ENCODE data around the gene MAMLD1.
A peak's percentile ranks its signal among the peaks of the same experiment; 100 is the strongest.

Gene MAMLD1

DNA sequence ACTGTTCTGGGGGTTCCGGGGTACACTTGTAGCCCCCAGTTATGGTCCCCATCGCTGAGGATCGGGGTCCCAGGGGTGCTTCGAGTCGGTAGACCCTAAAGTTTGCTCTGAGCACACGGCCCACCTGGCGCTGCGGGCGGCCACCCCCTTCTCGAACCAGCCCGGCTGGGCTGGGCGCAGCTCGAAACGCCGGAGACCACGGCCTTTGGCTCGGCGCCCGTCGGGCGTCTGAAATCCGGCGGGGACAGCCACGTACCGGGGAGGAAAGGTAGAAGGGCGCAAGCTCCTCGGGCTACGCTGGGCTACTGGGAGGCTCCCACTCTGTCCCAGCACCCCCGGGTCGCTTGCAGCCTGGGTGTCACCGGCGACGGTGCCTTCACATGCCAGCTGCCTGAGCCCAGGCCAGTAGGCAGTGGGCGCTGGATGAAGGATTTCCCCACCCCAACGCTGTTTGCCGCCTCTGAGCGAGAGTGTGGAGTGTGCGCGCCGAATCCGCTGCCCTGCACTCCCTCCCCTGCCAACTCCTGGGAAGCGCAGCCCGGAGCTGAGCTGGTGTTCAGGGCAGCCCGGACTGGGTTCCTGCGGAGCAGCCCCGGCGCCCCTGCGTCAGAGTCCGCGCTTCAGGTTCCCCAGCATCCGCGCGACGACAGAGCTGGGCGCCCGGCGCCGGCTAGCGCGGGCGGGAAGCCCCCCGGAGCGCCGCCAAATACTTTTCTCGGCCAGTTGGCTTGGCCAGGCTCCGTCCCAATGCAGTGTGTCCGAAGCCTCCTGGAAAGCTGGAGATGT is 637 bp downstream of the MAMLD1 start:
- Mint-ChIP-seq H3K27me3 (peaks cover 11% of the 10 kb centered on the region), H3K4me3 (peak overlapping the region; percentile 70), H3K4me1 (peaks cover 21% of the 10 kb centered on the region), H3K9me3 (no peaks in the 10 kb centered on the region), H3K36me3 (peaks cover 2% of the 10 kb centered on the region), H3K27ac (no peak overlapping the region)
- peak; percentile 3 for ATAC-seq (ENCODE audit: low read depth)
- DNase-seq (ENCODE audit: low spot score in 2 of 2), result peak in 1 of 2 donors; percentile 15

DNA sequence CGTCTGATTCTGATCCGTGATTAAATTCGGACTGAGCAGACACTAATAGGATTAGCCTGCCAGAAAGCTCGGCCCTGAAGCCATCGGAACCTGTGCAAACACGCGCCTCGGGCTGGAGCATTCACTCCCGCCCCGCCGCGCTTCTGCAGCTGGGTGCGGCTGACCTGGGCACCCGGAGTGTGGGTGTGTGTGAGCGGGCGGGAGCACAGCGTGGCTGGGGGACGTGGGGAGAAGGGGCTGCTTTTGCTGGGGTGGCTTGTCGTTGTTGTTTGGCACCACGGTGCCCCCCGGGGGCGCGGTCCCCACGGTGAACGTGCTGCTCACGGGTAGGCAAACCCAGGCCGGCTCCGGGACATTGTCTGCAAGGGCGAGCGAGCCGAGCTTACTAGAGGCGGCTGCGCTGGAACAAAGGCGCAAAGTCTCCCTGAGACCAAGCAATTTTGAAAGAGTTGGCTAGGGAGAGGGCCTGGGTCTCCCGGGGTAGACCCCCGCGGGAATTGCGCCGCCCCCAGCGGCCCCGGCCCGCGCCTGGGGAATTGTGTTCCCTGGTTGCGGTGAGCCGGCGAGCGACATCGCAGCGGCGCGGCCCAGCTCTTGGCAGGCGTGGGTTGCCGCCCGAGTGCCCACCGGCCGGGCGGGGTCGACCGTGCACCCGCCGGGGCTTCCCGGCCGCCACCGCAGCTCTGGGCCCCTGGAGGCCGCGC is 1.4 kb downstream of the MAMLD1 start:
- Mint-ChIP-seq H3K9me3 (no peaks in the 10 kb centered on the region), H3K4me1 (peaks cover 21% of the 10 kb centered on the region), H3K4me3 (peak overlapping the region; percentile 70), H3K27me3 (peaks cover 11% of the 10 kb centered on the region), H3K27ac (no peak overlapping the region), H3K36me3 (peaks cover 2% of the 10 kb centered on the region)
- ATAC-seq (ENCODE audit: low read depth) (peak; percentile 46), DNase-seq (ENCODE audit: low spot score in 2 of 2) (peak in 1 of 2 donors; percentile 41)

DNA sequence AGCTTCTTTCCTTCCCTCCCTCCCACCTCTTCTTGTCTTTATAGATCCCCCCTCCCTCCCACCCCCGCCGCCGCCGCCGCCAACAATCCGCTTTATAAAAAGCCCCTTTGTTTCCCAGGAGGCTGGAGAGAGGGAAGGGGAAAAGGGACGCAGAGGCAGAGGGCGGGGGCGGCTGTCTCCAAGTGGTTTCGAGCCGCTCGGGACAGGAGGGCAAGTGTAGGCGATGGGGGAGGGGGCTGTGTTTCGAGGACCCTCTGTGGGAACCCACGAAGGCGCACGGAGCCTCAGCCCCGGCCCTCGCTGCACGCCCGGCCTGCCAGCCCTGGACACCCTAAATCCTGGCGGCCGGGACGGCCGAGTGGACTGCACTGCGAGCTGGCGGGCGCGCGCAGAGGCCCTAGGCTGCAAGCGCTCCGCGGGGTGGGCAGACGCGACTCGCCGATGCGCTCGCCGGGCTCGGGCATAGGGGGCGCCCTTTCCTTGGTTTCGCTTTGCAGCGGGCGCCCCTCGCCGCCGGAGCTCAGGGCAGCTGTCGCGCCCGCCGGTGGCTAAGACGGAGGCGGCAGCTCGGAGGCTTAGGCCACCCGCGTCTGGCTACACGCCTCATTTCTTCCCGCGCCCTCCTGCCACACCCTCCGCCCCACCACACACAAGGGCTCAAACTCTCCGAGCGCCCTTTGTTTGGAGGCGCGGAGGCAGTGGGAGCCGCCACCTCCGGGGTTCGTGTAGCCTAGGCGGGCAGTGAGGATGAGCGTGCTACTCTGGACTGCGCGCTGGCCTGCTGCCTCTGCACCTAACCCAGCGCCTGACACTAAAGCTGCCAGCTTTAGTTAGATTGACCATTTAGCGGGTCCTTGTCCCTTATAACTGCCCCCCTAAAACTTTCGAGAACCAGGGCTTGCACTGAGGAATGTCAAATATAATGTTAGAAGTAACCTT is 2.2 kb downstream of the MAMLD1 start:
- ATAC-seq (ENCODE audit: low read depth), result peak; percentile 19
- Mint-ChIP-seq H3K4me3 (peak overlapping the region; percentile 85), H3K27me3 (peaks cover 4% of the 10 kb centered on the region), H3K9me3 (no peaks in the 10 kb centered on the region), H3K4me1 (peaks cover 21% of the 10 kb centered on the region), H3K36me3 (peaks cover 2% of the 10 kb centered on the region), H3K27ac (no peak overlapping the region)
- DNase-seq (ENCODE audit: low spot score in 2 of 2), result peak in 1 of 2 donors; percentile 38

DNA sequence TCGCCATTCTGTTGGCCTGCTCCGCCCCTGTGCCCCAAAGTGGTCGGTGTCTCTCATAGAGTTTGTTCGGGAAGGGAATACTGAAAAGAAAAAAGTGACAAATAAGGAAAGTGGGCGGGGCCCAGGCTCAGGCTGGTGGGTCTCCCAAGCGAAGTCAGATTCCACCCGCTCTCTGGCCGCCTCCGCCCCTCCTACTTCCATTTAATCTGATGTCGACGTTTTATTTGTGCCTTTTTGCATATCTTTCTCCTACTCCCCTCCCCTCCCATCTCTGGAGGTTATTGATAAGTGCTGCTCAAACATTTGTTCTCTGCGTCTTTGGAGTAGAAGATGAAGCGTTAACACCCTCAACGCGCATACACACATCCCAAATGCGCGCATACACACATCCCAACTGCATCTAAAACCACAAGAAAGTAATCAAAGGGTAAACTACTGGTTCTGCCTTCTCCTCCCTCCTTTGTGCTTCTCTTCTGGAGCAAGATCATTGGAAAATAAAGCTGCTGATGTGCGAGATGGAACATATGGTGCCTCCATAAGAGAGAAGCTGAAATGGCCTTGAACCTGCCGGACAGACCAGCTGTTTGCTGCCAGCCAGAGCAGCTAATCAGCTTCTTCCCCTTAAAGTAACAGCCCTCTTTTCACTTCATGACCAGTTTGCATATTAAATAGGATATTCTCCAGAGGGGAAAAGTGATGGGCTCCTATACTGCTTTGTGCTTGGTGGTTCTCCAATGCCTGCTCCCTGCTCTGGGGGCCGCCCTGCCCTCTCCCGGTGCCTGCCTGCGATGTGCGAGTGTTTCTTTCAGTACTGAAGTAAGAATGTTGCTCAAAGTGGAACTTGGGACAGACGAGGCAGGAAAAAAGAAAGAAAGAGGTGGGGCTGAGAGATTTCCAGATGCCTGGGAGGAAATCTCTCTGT is 3.1 kb downstream of the MAMLD1 start:
- Mint-ChIP-seq H3K9me3 (no peaks in the 10 kb centered on the region), H3K36me3 (peaks cover 2% of the 10 kb centered on the region), H3K4me3 (peak overlapping the region; percentile 85), H3K4me1 (peaks cover 17% of the 10 kb centered on the region), H3K27me3 (peaks cover 2% of the 10 kb centered on the region), H3K27ac (peak overlapping the region; percentile 55)
- no peak for ATAC-seq (ENCODE audit: low read depth)
- DNase-seq (ENCODE audit: low spot score in 2 of 2), result no peak

DNA sequence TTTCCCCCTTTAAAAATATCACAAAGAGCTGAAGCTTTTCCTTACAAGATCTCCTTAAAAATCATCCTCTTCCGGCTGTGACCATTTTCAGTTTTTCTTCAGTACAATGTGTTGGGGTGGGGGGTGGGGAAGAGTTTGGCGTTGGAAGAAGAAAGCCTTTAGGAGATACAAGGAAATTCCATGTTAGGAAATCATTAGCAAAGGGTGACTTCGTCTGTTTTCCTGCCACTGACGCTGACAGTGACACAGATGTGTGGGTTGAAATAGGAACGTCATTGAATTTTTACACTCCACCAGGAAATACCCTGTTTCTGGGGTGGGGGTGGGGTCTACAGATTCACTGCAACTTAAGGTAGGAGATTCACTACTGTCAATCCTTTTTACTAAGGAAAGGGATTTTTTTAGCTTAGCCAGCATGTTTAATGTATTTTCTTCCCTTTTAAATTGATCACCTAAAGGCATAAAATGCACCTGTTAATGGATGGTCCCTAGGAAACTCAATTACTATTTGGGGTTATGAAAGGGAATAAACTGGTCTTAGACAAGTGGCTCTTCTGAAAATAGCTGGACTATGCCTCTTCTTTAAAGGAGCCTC is 3.9 kb downstream of the MAMLD1 start:
- Mint-ChIP-seq H3K9me3 (no peaks in the 10 kb centered on the region), H3K27me3 (peaks cover 2% of the 10 kb centered on the region), H3K4me3 (peak overlapping the region; percentile 85), H3K36me3 (peaks cover 2% of the 10 kb centered on the region), H3K4me1 (peaks cover 10% of the 10 kb centered on the region), H3K27ac (peak overlapping the region; percentile 55)
- DNase-seq (ENCODE audit: low spot score in 2 of 2) (no peak), ATAC-seq (ENCODE audit: low read depth) (no peak)

DNA sequence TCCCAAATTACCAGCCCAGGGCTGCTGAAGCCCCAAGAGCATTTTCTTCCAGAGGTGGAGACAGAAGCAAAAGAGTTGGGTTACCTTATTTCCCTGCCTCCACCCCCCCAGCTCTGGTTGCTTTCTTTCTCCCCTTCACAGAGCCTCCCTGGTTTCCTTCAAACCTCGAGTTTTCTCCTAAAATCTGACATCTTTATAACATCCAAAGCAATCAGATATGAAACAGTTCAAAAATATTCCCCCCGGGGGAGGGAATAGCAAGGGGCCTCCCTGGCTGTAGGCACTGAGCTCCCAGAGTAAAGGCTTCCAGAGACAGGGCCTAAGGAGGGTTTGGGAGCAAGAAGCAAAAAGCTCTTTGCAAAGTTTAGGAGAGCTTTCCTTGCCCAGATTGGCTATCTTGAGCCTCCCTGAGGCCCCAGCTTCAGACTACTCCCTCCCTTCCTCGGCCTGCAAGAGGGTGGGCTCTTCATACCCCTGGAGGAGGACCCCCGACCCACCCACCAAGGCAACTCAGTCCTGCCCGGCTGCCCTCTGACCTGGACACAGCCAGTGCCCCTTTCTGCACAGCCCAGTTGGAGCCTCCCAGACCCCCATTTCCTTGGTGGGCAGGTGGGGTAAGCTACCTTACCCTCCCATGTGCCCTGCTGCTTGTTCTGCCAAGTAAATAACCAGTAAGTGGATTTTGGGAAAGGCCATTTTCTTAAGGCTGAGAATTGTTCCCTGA is 7.6 kb downstream of the MAMLD1 start:
- DNase-seq (ENCODE audit: low spot score in 2 of 2) (no peak), ATAC-seq (ENCODE audit: low read depth) (no peak)
- H3K4me1 Mint-ChIP-seq, result peaks cover 6% of the 10 kb centered on the region
- H3K9me3 Mint-ChIP-seq, result no peaks in the 10 kb centered on the region
- H3K27ac Mint-ChIP-seq, result no peak overlapping the region
- H3K36me3 Mint-ChIP-seq, result no peaks in the 10 kb centered on the region
- no peak overlapping the region for H3K4me3 Mint-ChIP-seq
- no peaks in the 10 kb centered on the region for H3K27me3 Mint-ChIP-seq

DNA sequence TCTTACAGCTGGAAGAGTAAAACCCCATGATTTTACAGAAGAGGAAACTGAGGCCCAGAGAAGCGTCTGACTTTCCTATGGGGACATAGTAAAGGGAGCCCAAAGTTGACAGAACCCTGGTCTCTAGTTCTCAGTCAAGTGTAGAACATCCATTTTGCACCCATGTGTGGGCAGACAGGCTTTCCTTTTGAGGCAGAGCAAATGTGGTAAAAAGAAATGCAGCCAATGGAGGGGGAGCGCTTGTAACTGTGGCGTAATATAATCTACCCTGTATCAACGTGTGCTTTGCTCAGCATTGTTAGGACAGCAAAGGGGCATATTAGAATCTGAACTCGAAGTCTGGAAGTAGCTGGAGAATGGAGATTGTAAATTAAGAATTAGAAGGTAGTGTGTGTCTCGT is 8.8 kb downstream of the MAMLD1 start:
- no peak for DNase-seq (ENCODE audit: low spot score in 2 of 2)
- Mint-ChIP-seq H3K27ac (no peak overlapping the region), H3K4me3 (no peak overlapping the region), H3K27me3 (no peaks in the 10 kb centered on the region), H3K36me3 (no peaks in the 10 kb centered on the region), H3K4me1 (no peaks in the 10 kb centered on the region), H3K9me3 (no peaks in the 10 kb centered on the region)
- ATAC-seq (ENCODE audit: low read depth), result no peak

DNA sequence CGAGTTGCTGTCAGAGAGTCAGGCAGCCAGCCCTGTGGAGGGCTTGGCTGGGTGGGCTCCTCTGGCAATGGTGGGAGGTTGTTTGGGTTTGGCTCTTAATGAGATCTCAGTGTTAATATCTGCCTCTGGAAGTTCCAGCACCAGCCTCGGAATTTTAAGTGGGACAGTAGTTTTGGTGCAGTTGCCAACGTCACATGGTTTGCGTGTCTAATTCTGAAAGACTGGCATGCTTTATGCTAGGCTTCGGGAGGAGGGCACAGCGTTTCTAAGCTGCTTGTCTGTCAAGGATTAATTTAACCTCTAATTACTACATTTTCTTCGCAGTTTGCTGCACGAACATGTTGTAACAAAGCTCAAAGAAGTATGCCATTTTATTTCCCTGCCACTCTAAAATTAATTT is 9.2 kb downstream of the MAMLD1 start:
- H3K9me3 Mint-ChIP-seq, result no peaks in the 10 kb centered on the region
- ATAC-seq (ENCODE audit: low read depth) (no peak), DNase-seq (ENCODE audit: low spot score in 2 of 2) (no peak)
- H3K4me3 Mint-ChIP-seq, result no peak overlapping the region
- no peaks in the 10 kb centered on the region for H3K36me3 Mint-ChIP-seq
- no peak overlapping the region for H3K27ac Mint-ChIP-seq
- H3K4me1 Mint-ChIP-seq, result no peaks in the 10 kb centered on the region
- no peaks in the 10 kb centered on the region for H3K27me3 Mint-ChIP-seq

DNA sequence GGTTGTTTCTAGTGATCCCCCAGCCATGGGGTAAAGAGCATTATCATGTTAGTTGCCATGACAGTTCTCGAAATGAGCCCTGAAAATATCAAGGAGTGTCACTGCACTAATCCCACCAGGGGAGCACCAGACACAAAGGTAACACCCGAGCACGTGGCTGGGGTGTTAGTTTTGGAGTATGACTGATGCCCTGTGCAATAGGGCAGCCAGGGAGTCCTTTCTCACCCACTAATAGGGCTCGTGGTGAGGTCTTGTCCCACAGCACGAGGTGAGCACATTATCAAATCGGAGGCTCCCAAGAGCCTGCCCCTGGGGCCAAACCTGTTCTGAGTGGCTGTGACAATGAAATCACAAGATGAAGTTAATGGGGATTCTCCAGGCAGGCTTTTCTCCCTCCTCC is 9.6 kb downstream of the MAMLD1 start:
- Mint-ChIP-seq H3K27me3 (no peaks in the 10 kb centered on the region), H3K9me3 (no peaks in the 10 kb centered on the region)

DNA sequence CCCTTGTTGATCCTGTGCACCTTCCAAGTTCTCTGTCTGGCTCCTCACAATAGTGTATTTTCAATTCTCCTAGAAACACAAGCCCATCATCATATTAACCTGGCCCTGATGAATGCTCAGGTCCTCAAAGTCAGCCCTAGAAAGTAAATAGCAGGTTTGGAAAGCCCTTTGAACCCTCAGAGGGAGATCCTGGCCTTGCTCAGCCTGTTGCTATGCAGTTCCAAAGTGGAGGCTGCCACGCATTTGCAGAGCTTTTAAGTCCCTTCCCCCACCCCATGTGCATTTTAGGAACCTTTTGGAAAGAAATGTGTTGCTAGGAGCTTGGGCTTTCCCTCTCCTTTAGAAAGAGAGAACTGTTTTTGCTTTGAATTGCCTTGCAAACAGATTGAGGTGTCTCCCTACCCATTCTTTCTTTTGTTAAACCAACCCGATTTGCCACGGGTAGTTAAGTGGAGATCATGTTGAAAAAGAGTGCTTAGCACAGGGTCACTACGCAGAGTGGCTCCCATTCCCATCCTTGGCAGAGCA is 12.2 kb downstream of the MAMLD1 start:
- ATAC-seq (ENCODE audit: low read depth), result no peak
- H3K27ac Mint-ChIP-seq, result no peak overlapping the region
- no peaks in the 10 kb centered on the region for H3K27me3 Mint-ChIP-seq

More for the DNA sequence above, 9.6 kb downstream of the MAMLD1 start:
- DNase-seq (ENCODE audit: low spot score in 2 of 2) (no peak), ATAC-seq (ENCODE audit: low read depth) (no peak)
- Mint-ChIP-seq H3K27ac (no peak overlapping the region), H3K4me1 (no peaks in the 10 kb centered on the region), H3K36me3 (no peaks in the 10 kb centered on the region), H3K4me3 (no peak overlapping the region)

DNA sequence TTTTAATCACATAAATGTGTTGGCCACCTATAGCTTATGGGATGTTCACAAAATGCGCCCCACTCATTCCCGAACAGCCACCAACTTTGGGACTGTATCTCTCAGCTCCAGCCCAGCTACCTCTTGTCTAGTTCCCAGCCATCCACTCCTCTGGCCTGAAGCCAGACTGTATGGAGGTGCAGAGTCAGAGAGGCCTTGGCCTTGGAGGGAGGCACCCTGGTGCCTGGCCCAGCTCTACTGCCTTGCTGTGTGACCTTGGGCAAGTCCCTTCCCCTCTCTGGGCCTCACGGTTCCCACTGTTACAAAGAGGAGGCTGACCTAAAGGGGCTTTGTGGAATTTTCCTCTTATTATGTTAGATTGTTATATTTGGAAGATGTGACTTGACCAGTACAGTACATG is 13.9 kb downstream of the MAMLD1 start:
- H3K4me3 Mint-ChIP-seq, result no peak overlapping the region
- H3K27me3 Mint-ChIP-seq, result no peaks in the 10 kb centered on the region
- no peak overlapping the region for H3K27ac Mint-ChIP-seq
- no peaks in the 10 kb centered on the region for H3K36me3 Mint-ChIP-seq
- DNase-seq (ENCODE audit: low spot score in 2 of 2) (no peak), ATAC-seq (ENCODE audit: low read depth) (no peak)
- no peaks in the 10 kb centered on the region for H3K9me3 Mint-ChIP-seq
- H3K4me1 Mint-ChIP-seq, result no peaks in the 10 kb centered on the region

More for the DNA sequence above, 12.2 kb downstream of the MAMLD1 start:
- DNase-seq (ENCODE audit: low spot score in 2 of 2), result no peak
- no peaks in the 10 kb centered on the region for H3K4me1 Mint-ChIP-seq
- no peak overlapping the region for H3K4me3 Mint-ChIP-seq
- no peaks in the 10 kb centered on the region for H3K36me3 Mint-ChIP-seq
- no peaks in the 10 kb centered on the region for H3K9me3 Mint-ChIP-seq

DNA sequence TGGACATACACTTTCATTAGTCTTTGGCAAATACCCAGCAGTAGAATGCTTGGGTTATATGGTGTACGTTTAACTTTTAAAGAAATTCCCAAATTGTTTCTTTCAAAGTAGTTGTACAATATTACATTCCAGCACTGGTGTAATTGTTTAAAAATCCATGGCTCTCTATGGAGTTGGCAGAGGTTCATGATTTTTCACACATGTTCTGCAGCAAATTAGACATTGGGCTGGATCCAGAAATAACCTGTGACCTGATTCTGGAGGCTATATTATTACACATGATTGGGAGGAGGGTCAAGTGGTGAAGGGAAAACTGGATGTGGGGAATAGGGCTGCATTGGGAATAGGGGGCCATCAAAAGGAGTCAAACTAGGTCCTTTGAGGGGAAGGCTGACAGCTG is 41.9 kb downstream of the MAMLD1 start:
- DNase-seq (ENCODE audit: low spot score in 2 of 2), result no peak
- Mint-ChIP-seq H3K4me1 (no peaks in the 10 kb centered on the region), H3K9me3 (no peaks in the 10 kb centered on the region), H3K27me3 (no peaks in the 10 kb centered on the region), H3K4me3 (no peak overlapping the region), H3K36me3 (no peaks in the 10 kb centered on the region), H3K27ac (no peak overlapping the region)
- ATAC-seq (ENCODE audit: low read depth), result no peak
